NCI-H82 treated with DMSO at 0.1 percent for 48 hours (cell line): ENCODE measurements around the gene CYP3A5.
A peak's percentile ranks its signal among the peaks of the same experiment; 100 is the strongest.

ENCODE experiments used
- DNase-seq: peaks from one replicate; lab custom pipeline; 2025; ENCODE audit not compliant: unreplicated experiment; lab: John Stamatoyannopoulos, UW

Gene CYP3A5

GRCh38 chr7:99616359-99617191 is 63.2 kb downstream of the CYP3A5 start, which contains the start of gene ZSCAN25:
ZSCAN25 (plus strand) TSS chr7:99616946; CDS start chr7:99619607, 2,661 bp downstream.
- peak; percentile 74 for DNase-seq

- no peak for DNase-seq
These were observed 63.8 kb downstream of the CYP3A5 start for GRCh38 chr7:99615989-99616358.

- DNase-seq = no peak
These were observed 65.3 kb downstream of the CYP3A5 start for GRCh38 chr7:99614495-99614894.

GRCh38 chr7:99607548-99607947 is 72.2 kb downstream of the CYP3A5 start:
- no peak for DNase-seq

- DNase-seq = no peak
These were observed 73.3 kb downstream of the CYP3A5 start for GRCh38 chr7:99606531-99606930.

- DNase-seq = no peak
These were observed 74.3 kb downstream of the CYP3A5 start for GRCh38 chr7:99605527-99605926.

- DNase-seq = no peak
These were observed 78.0 kb downstream of the CYP3A5 start for GRCh38 chr7:99601656-99602310.

GRCh38 chr7:99599836-99600235 is 80.0 kb downstream of the CYP3A5 start:
- no peak for DNase-seq
